ENCODE results near the gene GLIS2. TPM values are rescaled to one million over a fixed set of nuclear protein-coding genes. Genes with fewer than 3 reads are reported as not detected.

GLIS2 gene
- total and polyA plus RNA-seq, 3 donors from 2014 or later: 4.8 to 15.0 (median 6.7) TPM

- no peaks in the 10 kb centered on the region for H3K4me1 ChIP-seq
- no peak for DNase-seq
- no peak overlapping the region for H3K4me3 ChIP-seq
- no peaks in the 10 kb centered on the region for H3K9me3 ChIP-seq
- 92% methylated on average over 2 of the region's 2 CpGs for WGBS, 2 donors
- no peaks in the 10 kb centered on the region for H3K36me3 ChIP-seq (ENCODE audit: low read depth, missing control alignments)
- intact Hi-C loops (cut with DNase I; ENCODE audit: low total_unique reads): no loop called here
- H3K27me3 ChIP-seq: no peaks in the 10 kb centered on the region
- no peak overlapping the region for H3K27ac ChIP-seq
- no peak for TF ChIP-seq CTCF (IDR thresholded peaks at IDR 0.05)
- TF ChIP-seq POLR2A (IDR thresholded peaks at IDR 0.05): no peak
Measured at GRCh38 chr16:4277987-4278513, 37.8 kb upstream of the GLIS2 start.

- intact Hi-C loops (cut with DNase I; ENCODE audit: low total_unique reads): no loop called here
- TF ChIP-seq POLR2A (IDR thresholded peaks at IDR 0.05) (no peak), CTCF (IDR thresholded peaks at IDR 0.05) (no peak)
- no peaks in the 10 kb centered on the region for H3K9me3 ChIP-seq
- no peaks in the 10 kb centered on the region for H3K27me3 ChIP-seq
- no peak overlapping the region for H3K27ac ChIP-seq
- WGBS, 2 donors: 95 to 96% methylated on average over 2 of the region's 2 CpGs
- H3K4me1 ChIP-seq: no peaks in the 10 kb centered on the region
- no peak overlapping the region for H3K4me3 ChIP-seq
- no peak for DNase-seq
- no peaks in the 10 kb centered on the region for H3K36me3 ChIP-seq (ENCODE audit: low read depth, missing control alignments)
Measured at GRCh38 chr16:4280625-4281024, 35.2 kb upstream of the GLIS2 start.

- TF ChIP-seq POLR2A (IDR thresholded peaks at IDR 0.05) (no peak), CTCF (IDR thresholded peaks at IDR 0.05) (no peak)
- DNase-seq: no peak
- no peaks in the 10 kb centered on the region for H3K36me3 ChIP-seq (ENCODE audit: low read depth, missing control alignments)
- H3K27ac ChIP-seq: no peak overlapping the region
- peaks cover 2% of the 10 kb centered on the region for H3K4me1 ChIP-seq
- no peaks in the 10 kb centered on the region for H3K27me3 ChIP-seq
- WGBS, 2 donors: 87 to 92% methylated on average over 8 of the region's 8 CpGs
- H3K9me3 ChIP-seq: no peaks in the 10 kb centered on the region
- no peak overlapping the region for H3K4me3 ChIP-seq
- intact Hi-C loops (cut with DNase I; ENCODE audit: low total_unique reads): no loop called here
Measured at GRCh38 chr16:4283441-4283840, 32.4 kb upstream of the GLIS2 start.

- DNase-seq: no peak
- TF ChIP-seq CTCF (IDR thresholded peaks at IDR 0.05) (no peak), POLR2A (IDR thresholded peaks at IDR 0.05) (no peak)
- no peaks in the 10 kb centered on the region for H3K36me3 ChIP-seq (ENCODE audit: low read depth, missing control alignments)
- H3K4me3 ChIP-seq: no peak overlapping the region
- intact Hi-C loops (cut with DNase I; ENCODE audit: low total_unique reads): no loop called here
- peaks cover 7% of the 10 kb centered on the region for H3K4me1 ChIP-seq
- H3K9me3 ChIP-seq: no peaks in the 10 kb centered on the region
- H3K27ac ChIP-seq: no peak overlapping the region
- WGBS, 2 donors: 89 to 90% methylated on average over 2 of the region's 2 CpGs
- H3K27me3 ChIP-seq: no peaks in the 10 kb centered on the region
Measured at GRCh38 chr16:4283939-4284338, 31.9 kb upstream of the GLIS2 start.

GRCh38 chr16:4285167-4285566 is 30.7 kb upstream of the GLIS2 start:
- Histone ChIP-seq H3K4me3 (no peak overlapping the region), H3K4me1 (peaks cover 7% of the 10 kb centered on the region), H3K27ac (no peak overlapping the region), H3K27me3 (no peaks in the 10 kb centered on the region), H3K36me3 (ENCODE audit: low read depth, missing control alignments) (no peaks in the 10 kb centered on the region), H3K9me3 (no peaks in the 10 kb centered on the region)
- DNase-seq: no peak
- 67 to 74% methylated on average over 7 to 10 of the region's 10 CpGs for WGBS, 2 donors
- no peak for TF ChIP-seq POLR2A (IDR thresholded peaks at IDR 0.05)
- TF ChIP-seq CTCF (IDR thresholded peaks at IDR 0.05): no peak
- intact Hi-C loops (cut with DNase I; ENCODE audit: low total_unique reads): loop anchor here (5.0 kb wide), 1 partner anchor 42 kb away; no protein-coding TSS in a partner anchor

Data from testis (tissue), 3 donors.